GM21786 (cell line): ENCODE results near the gene PARP3.

Experiments
- ATAC-seq: cut with Tn5 transposase; IDR thresholded peaks from one replicate; pipeline ENCODE4 v1.9.1; 2021; ENCODE audit not compliant: unreplicated experiment

PARP3 gene

GRCh38 chr3:51947215-51947900, 5.2 kb downstream of the PARP3 start:
- no peak for ATAC-seq

- ATAC-seq, result no peak
Measured at GRCh38 chr3:51948016-51948580, 5.9 kb downstream of the PARP3 start.

DNA sequence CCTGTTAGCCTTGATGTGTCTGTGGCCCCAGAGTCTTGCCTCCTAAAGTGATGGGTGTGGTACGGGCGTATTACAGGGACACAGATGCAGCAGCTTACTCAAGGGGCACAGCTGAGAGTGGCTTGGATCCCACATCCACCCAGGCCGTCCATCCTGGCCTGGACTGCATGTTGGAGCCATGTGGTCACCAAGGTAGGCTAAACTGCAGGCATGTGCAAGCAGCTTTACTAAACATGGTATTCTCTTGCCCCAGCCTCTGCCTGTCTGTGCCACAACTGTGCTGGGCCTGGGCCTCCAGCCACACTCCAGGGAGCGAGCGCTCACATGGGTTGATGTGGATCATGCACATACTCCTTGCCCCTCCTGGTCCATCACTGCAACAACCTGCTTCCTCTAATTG, 7.0 kb downstream of the PARP3 start:
- no peak for ATAC-seq

- no peak for ATAC-seq
Measured at GRCh38 chr3:51950899-51951298, 8.7 kb downstream of the PARP3 start.

- no peak for ATAC-seq
Measured at GRCh38 chr3:51953445-51953844, 11.3 kb downstream of the PARP3 start.

GRCh38 chr3:51954105-51954504, 11.9 kb downstream of the PARP3 start:
- ATAC-seq, result no peak

DNA sequence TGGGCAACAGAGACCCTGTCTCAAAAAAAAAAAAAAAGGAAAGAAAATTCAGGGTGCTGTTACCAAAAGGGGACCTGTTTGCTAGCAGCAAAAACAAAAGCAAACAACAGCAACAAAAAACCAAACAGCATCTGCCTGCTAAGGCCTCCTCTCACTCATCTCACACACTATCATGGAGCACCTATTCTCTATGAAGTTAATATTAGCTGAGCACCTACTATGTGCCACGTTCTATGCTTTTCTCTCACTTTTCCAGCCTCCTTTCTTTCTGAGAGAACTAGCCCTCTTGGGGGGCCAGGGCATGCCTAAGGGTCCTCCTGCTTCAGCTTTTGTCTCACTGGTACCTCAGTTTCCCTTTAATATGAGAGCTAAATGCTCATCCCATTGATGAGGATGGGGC, 12.6 kb downstream of the PARP3 start:
- ATAC-seq, result no peak

GRCh38 chr3:51955175-51955892, 13.2 kb downstream of the PARP3 start, which contains the start of gene GPR62:
TSS of gene GPR62 (plus strand) at chr3:51955381. CDS start at chr3:51955653, 272 bp downstream.
- ATAC-seq, result no peak

- no peak for ATAC-seq
Measured at GRCh38 chr3:51955893-51956770, 14.0 kb downstream of the PARP3 start.

DNA sequence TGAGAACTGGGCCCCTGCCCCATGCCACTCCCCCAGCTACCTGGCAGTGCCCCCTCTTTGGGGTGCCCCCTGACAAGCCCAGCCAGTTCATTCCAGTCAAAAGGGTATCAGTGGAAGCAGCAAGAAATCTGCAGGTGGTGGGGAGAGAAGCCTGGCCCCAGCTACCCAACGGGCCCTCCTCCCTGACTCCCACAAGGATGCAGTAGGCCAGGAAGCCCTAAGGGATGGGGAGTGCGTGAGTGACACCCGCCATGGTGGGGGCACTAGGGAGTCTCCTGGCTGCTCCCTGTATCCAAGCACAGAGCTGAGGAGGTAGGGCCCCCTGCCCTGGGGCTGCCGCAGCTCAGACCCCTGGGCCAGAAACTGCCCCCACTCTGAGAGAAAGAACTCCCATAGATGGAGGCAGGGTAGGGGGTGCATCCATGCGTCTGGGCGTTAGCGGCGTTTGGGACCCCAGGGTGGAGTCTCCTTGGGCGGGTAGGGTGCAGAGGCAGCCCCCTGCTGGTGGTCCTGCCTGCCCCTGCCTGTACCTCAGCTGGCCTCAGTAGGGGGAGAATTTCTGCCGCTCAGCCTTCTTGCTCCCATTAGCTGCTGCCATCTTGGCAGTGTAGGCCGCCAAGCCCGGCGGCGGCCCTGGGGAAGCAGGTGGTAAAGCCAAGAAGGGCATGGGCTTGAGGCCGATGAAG, 15.5 kb downstream of the PARP3 start:
- no peak for ATAC-seq

DNA sequence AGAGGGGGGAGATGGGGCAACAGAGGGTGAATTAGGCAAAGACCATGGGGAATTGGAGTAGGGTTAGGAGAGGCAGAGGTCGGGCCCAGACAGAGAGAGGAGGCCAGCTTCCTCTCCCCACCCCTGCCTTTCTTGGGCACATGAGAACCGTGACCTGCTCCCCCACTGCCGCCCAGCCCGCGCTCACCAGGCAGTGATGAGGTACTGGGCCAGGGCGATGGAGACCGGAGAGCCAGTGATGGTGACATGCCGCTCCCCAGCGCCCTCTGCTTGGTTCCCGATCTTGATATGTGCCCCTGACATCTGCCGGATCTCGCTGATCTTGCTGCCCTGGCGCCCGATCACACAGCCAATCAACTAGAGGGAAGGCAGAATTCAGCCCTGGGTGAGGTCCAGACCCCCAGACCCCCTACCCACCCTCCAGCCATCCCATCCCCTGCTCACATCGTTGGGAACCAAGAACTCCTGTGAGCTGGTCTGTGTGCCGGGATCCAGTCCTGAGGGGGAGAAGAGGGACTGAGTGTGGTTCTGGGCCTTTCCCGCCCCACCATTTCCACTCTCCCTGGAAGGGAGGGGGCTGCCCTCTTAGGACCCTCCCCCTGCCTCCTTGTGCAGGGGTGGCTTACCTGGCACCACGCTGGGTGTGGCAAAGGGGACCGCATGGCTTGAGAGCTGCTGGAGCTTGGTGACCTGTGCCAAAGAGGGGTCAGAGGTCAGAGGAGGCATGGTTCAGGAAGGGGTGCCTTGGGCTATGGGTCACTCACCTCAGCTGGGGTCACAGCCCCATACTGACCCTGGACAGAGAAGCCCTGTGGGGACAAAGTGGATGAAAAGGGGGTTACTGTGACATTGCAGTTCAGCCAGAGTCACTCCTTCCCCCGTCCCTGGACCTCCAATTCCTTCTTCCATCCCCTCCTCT, 16.7 kb downstream of the PARP3 start:
- no peak for ATAC-seq

GRCh38 chr3:51959651-51960050, 17.5 kb downstream of the PARP3 start:
- no peak for ATAC-seq

GRCh38 chr3:51960386-51960785, 18.2 kb downstream of the PARP3 start:
- no peak for ATAC-seq

DNA sequence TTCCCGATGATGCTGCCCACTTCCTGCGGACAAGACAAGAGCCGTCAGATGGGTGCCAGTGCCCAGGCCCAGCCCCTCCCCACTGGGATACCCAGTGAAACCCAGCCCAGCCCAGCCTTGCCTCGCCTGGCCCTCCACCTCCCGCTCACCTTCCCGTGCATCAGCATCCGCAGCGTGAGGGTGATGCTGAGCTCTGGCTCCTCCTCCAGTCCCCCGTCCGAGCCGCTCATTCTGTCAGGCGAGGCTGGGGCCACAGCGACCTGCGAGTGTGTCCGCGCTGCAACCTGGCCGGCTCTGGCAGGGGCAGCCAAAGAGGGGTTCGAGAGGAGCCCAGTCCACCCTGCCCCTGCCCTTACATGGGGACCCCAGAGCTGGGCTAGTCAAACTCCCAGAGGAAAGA, 18.8 kb downstream of the PARP3 start:
- no peak for ATAC-seq

- no peak for ATAC-seq
Measured at GRCh38 chr3:51961602-51962569, 19.7 kb downstream of the PARP3 start.

GRCh38 chr3:51962854-51963530, 20.8 kb downstream of the PARP3 start:
- ATAC-seq, result no peak

- ATAC-seq, result no peak
Measured at GRCh38 chr3:51963951-51964451, 21.8 kb downstream of the PARP3 start.

DNA sequence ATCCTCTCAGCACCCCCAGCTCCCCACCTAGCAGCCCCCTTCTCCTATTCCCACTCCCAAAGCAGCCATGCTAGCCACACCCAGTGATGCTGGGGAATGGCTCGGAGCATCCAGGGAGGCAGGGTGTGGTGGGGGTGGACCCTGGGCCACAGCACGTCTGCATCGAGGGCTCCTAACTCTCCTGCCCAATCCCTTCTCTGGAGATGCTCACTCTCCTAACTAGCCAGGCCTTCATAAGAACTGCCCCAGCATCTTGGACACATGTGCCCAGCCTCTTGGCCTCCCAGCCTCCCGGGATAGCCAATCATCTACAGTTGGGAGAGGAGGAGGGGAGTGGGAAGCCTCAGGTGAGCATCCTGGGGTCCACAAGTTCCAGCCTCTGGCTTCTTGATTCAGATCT, 22.4 kb downstream of the PARP3 start:
- ATAC-seq, result no peak
